OCI-LY7 (cell line): ENCODE data around the gene FMN1. TPM values are rescaled to one million over a fixed set of nuclear protein-coding genes. Genes with fewer than 3 reads are reported as not detected.

Experiments used
- BruUV-seq: library from RNA; stranded (reverse); fragments of 400-500 nt; replicated peaks from 2 replicates; lab custom pipeline; 2021; lab: Mats Ljungman, UMichigan
- CTCF ChIA-PET: fragments of 300-600 bp; sonication (Branson Sonifier 250); formaldehyde crosslinking; loops from one replicate; lab custom pipeline; 2022; ENCODE audit warnings: antibody characterized with exemption; ENCODE audit not compliant: unreplicated experiment; lab: Charles Lee
- POLR2A ChIA-PET: fragments of 300-600 bp; sonication (Branson Sonifier 250); formaldehyde crosslinking; loops from one replicate; lab custom pipeline; 2022; ENCODE audit warnings: antibody characterized with exemption; lab: Charles Lee
- DNase-seq: peaks from one replicate; pipeline ENCODE4 v3.0.0-alpha.2; 2015; ENCODE audit warnings: low spot score
- H2AFZ ChIP-seq: fragments of 200-600 bp; sonication (generic), shearing (Covaris generic); 2 replicates; pipeline ENCODE4 v1.6.1; 2014; ENCODE audit warnings: mild to moderate bottlenecking, antibody characterized with exemption, low read length, moderate library complexity
- H3K27ac ChIP-seq: fragments of 200-600 bp; sonication (generic); 2 replicates; pipeline ENCODE4 v1.5.1; 2014; ENCODE audit warnings: mixed run types, low read depth, mild to moderate bottlenecking, moderate library complexity, low read length, inconsistent platforms; ENCODE audit not compliant: poor library complexity, severe bottlenecking
- H3K36me3 ChIP-seq: fragments of 200-600 bp; sonication (generic); 2 replicates; pipeline ENCODE4 v1.6.1; 2014; ENCODE audit warnings: mild to moderate bottlenecking, antibody characterized with exemption, low read length, moderate library complexity, mixed read lengths; ENCODE audit not compliant: insufficient read depth
- H3K4me1 ChIP-seq: fragments of 200-600 bp; sonication (generic); 2 replicates; pipeline ENCODE4 v1.5.1; 2014; ENCODE audit warnings: mild to moderate bottlenecking, low read length; ENCODE audit not compliant: insufficient read depth, poor library complexity, severe bottlenecking
- H3K4me2 ChIP-seq: fragments of 200-600 bp; sonication (generic); 2 replicates; pipeline ENCODE4 v1.6.1; 2014; ENCODE audit warnings: mild to moderate bottlenecking, low read length
- H3K4me3 ChIP-seq: fragments of 200-600 bp; sonication (generic); 2 replicates; pipeline ENCODE4 v1.5.1; 2014; ENCODE audit warnings: mild to moderate bottlenecking, low read depth, low read length; ENCODE audit not compliant: poor library complexity, severe bottlenecking
- H3K79me2 ChIP-seq: fragments of 200-600 bp; sonication (generic); 2 replicates; pipeline ENCODE4 v1.6.1; 2016; ENCODE audit warnings: low read depth, mild to moderate bottlenecking, low read length, moderate library complexity, mixed read lengths; ENCODE audit not compliant: insufficient read depth
- H3K9me2 ChIP-seq: fragments of 200-600 bp; sonication (generic); 2 replicates; pipeline ENCODE4 v1.6.1; 2016; ENCODE audit warnings: mild to moderate bottlenecking, low read length, mixed read lengths; ENCODE audit not compliant: insufficient read depth
- H3K9me3 ChIP-seq: fragments of 200-600 bp; sonication (generic); 2 replicates; pipeline ENCODE4 v1.6.1; 2014; ENCODE audit warnings: mild to moderate bottlenecking, mixed run types, low read length, mixed read lengths
- H4K20me1 ChIP-seq: fragments of 200-600 bp; sonication (generic); 2 replicates; pipeline ENCODE4 v1.6.1; 2014; ENCODE audit warnings: mild to moderate bottlenecking, antibody characterized with exemption, low read length, moderate library complexity, mixed read lengths; ENCODE audit not compliant: insufficient read depth
- EZH2phosphoT487 ChIP-seq: fragments of 200-600 bp; sonication (generic); IDR thresholded peaks from 2 replicates; pipeline ENCODE4 v1.6.1; 2018; ENCODE audit warnings: low read depth, borderline replicate concordance, mild to moderate bottlenecking, mixed run types, antibody characterized with exemption, low read length, moderate library complexity, mixed read lengths
- intact Hi-C: fragments of 100-400 bp; cut with micrococcal nuclease; formaldehyde crosslinking; loops from one replicate; pipeline ENCODE4 v1.10.0; 2022; ENCODE audit not compliant: unreplicated experiment
- total RNA-seq, 2 experiments: library from RNA; depleted of rRNA in 1 of 2; stranded (reverse); fragments of >200 nt in 1 of 2; shearing (Covaris generic) in 1 of 2; gene quantifications; 2 replicates each; pipeline ENCODE4 v1.2.3, GENCODE V29; 2014 to 2022
- TF ChIP-seq, protein P1 (sequence below): fragments of 200-600 bp; sonication (generic); conservative IDR thresholded peaks from 2 replicates; pipeline ENCODE4 v1.5.1; 2014; ENCODE audit warnings: mild to moderate bottlenecking, antibody characterized with exemption, low read length, moderate library complexity, mixed read lengths

FMN1 gene
- total RNA-seq, 2 experiments from 2014 or later = 3.2 to 4.2 TPM

DNA sequence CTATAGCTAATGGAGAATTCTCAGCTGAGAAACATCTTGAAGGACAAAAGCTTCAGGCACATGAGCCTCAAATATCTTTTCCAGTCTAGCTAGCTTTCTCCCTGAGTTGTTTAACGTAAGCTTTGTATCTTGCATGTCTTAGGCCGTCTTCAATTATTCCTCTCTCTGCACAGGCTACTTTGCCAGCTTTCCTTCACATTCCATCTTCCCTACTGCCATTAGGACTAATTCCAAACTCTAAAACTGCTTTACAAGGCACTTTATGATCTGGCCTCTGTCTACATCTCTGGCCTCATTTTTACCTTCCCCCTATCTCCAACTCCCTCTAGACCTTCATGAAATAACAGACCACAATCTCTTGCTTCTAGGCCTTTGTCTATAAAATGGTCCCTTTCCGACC is 305.3 kb downstream of the FMN1 start:
- Histone ChIP-seq H3K4me2 (no peak overlapping the region), H2AFZ (no peak overlapping the region), H3K36me3 (no peaks in the 10 kb centered on the region), H4K20me1 (no peaks in the 10 kb centered on the region), H3K27ac (no peak overlapping the region), H3K9me2 (no peaks in the 10 kb centered on the region), H3K9me3 (no peaks in the 10 kb centered on the region), H3K4me3 (no peak overlapping the region), H3K79me2 (no peaks in the 10 kb centered on the region), H3K4me1 (no peaks in the 10 kb centered on the region)
- BruUV-seq = no TSS peak
- TF ChIP-seq, protein P1, sequence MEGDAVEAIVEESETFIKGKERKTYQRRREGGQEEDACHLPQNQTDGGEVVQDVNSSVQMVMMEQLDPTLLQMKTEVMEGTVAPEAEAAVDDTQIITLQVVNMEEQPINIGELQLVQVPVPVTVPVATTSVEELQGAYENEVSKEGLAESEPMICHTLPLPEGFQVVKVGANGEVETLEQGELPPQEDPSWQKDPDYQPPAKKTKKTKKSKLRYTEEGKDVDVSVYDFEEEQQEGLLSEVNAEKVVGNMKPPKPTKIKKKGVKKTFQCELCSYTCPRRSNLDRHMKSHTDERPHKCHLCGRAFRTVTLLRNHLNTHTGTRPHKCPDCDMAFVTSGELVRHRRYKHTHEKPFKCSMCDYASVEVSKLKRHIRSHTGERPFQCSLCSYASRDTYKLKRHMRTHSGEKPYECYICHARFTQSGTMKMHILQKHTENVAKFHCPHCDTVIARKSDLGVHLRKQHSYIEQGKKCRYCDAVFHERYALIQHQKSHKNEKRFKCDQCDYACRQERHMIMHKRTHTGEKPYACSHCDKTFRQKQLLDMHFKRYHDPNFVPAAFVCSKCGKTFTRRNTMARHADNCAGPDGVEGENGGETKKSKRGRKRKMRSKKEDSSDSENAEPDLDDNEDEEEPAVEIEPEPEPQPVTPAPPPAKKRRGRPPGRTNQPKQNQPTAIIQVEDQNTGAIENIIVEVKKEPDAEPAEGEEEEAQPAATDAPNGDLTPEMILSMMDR = no peak
- no peak for TF ChIP-seq EZH2phosphoT487
- ChIA-PET CTCF (interaction anchor here (0.8 kb wide), 1 partner anchor 243 kb away, joined by 3 read pairs; no protein-coding TSS in a partner anchor), POLR2A (interaction anchor here (0.6 to 1.0 kb wide), 2 partner anchors 37 to 106 kb away, joined by 3 to 4 read pairs; no protein-coding TSS in a partner anchor)
- DNase-seq = no peak
- intact Hi-C loops = no loop called here

- no peaks in the 10 kb centered on the region for H4K20me1 ChIP-seq
- CTCF ChIA-PET = no interaction called here
- no TSS peak for BruUV-seq
- H3K27ac ChIP-seq = no peak overlapping the region
- POLR2A ChIA-PET = interaction anchor here (0.7 to 1.4 kb wide), 5 partner anchors 16 to 1981 kb away, joined by 3 read pairs; no protein-coding TSS in a partner anchor
- H3K36me3 ChIP-seq = no peaks in the 10 kb centered on the region
- no peak overlapping the region for H3K4me2 ChIP-seq
- H2AFZ ChIP-seq = no peak overlapping the region
- H3K4me1 ChIP-seq = no peaks in the 10 kb centered on the region
- H3K79me2 ChIP-seq = no peaks in the 10 kb centered on the region
- H3K9me2 ChIP-seq = no peaks in the 10 kb centered on the region
- TF ChIP-seq EZH2phosphoT487 = no peak
- TF ChIP-seq, protein P1 = no peak
- no peaks in the 10 kb centered on the region for H3K9me3 ChIP-seq
- DNase-seq = no peak
- intact Hi-C loops = no loop called here
- H3K4me3 ChIP-seq = no peak overlapping the region
These were observed 306.2 kb downstream of the FMN1 start for GRCh38 chr15:32888221-32888761.

GRCh38 chr15:32887090-32887489 is 307.4 kb downstream of the FMN1 start:
- H2AFZ ChIP-seq = no peak overlapping the region
- intact Hi-C loops = no loop called here
- no TSS peak for BruUV-seq
- ChIA-PET POLR2A (interaction anchor here (0.7 to 1.4 kb wide), 4 partner anchors 17 to 66 kb away, joined by 3 read pairs; no protein-coding TSS in a partner anchor), CTCF (no interaction called here)
- H3K4me1 ChIP-seq = no peaks in the 10 kb centered on the region
- no peaks in the 10 kb centered on the region for H3K9me3 ChIP-seq
- no peak overlapping the region for H3K4me3 ChIP-seq
- H3K4me2 ChIP-seq = no peak overlapping the region
- no peaks in the 10 kb centered on the region for H3K9me2 ChIP-seq
- TF ChIP-seq EZH2phosphoT487 = no peak
- TF ChIP-seq, protein P1 = no peak
- H4K20me1 ChIP-seq = no peaks in the 10 kb centered on the region
- H3K27ac ChIP-seq = no peak overlapping the region
- DNase-seq = no peak
- H3K79me2 ChIP-seq = no peaks in the 10 kb centered on the region
- no peaks in the 10 kb centered on the region for H3K36me3 ChIP-seq
